ENCODE measurements around the gene NLGN3.
A peak's percentile ranks its signal among the peaks of the same experiment; 100 is the strongest.

Gene NLGN3

DNA sequence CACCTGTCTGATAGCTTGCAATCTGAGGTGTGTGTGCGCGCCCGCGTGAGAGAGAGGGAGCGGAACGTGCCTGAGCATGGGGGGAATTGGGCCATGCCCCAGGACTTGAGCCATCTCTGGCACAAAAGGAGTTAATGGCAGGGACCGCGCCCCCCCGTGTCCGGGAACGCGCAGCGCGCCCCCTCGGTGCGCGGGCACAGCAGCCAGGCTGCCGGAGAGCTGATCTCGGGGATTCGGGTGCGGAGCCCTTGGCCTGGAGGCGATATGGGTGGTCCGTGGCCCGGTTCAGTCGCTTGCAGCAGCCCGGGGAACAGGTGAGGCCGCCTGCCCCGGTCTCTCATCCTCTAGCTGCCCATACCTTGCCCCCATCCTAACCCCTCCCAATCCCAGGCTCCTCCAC is at the start of gene NLGN3:
TSS of gene NLGN3 (plus strand) at position 191 of the 400 bp plus-strand sequence. CDS start 2,909 bp downstream, outside the sequence.
- Histone ChIP-seq H3K27ac (peak within 1 kb of the TSS; percentile 5 to 57), H3K4me3 (peak within 1 kb of the TSS; percentile 65)
- TF ChIP-seq, protein P1, sequence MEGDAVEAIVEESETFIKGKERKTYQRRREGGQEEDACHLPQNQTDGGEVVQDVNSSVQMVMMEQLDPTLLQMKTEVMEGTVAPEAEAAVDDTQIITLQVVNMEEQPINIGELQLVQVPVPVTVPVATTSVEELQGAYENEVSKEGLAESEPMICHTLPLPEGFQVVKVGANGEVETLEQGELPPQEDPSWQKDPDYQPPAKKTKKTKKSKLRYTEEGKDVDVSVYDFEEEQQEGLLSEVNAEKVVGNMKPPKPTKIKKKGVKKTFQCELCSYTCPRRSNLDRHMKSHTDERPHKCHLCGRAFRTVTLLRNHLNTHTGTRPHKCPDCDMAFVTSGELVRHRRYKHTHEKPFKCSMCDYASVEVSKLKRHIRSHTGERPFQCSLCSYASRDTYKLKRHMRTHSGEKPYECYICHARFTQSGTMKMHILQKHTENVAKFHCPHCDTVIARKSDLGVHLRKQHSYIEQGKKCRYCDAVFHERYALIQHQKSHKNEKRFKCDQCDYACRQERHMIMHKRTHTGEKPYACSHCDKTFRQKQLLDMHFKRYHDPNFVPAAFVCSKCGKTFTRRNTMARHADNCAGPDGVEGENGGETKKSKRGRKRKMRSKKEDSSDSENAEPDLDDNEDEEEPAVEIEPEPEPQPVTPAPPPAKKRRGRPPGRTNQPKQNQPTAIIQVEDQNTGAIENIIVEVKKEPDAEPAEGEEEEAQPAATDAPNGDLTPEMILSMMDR (IDR thresholded peaks at IDR 0.05): no peak
- DNase-seq (ENCODE audit: low spot score): no peak

DNA sequence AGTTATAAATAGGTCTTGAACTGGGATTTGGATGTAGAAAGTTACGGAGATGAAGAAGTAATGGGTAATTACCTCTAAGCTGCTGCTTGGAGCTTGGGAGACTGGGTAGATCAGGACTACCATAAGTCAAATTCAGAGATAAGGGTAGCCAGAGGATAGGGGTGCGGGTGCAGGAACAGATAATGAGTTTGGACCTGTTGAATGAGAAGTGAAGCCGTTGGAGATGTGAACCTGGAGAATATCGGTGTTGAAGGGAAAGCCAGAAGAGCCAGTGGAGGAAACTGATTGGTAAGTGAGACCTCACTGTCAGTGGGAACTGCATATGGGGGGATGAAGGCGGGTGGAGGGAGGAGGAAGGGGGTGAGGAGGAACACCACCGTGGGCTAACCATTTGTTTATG is 49.6 kb upstream of the NLGN3 start:
- no peak for DNase-seq (ENCODE audit: low spot score)
- Histone ChIP-seq H3K27ac (no peak overlapping the region), H3K4me3 (peak overlapping the region; percentile 80)
- TF ChIP-seq, protein P1 (IDR thresholded peaks at IDR 0.05): no peak

DNA sequence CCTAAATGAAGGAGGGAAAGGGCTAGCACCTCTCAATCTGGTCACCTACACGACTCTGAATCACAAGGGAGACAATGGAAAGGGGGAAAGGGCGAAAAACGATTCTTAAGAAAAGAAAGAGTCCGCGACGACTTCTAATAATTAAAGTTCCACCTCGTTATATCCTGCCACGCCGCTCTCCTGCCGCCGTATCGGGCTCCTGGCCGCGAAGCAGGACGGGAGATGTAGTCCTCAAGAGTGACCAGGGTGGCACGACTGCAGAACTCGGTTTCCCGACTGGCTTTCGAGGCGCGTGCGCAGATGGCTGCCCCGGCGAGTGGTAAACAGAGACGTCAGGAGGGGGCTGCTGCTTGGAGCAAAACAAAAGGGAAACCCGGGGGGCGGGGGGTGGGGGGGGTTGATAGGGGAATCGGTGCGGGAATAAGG is 49.1 kb upstream of the NLGN3 start, which contains the start of gene FOXO4:
TSS of gene FOXO4 (plus strand) at position 297 of the 426 bp plus-strand sequence. CDS start 678 bp downstream, outside the sequence.
- peak within 1 kb of the TSS; percentile 41 to 83 for H3K27ac ChIP-seq
- DNase-seq (ENCODE audit: low spot score): peak; percentile 91

DNA sequence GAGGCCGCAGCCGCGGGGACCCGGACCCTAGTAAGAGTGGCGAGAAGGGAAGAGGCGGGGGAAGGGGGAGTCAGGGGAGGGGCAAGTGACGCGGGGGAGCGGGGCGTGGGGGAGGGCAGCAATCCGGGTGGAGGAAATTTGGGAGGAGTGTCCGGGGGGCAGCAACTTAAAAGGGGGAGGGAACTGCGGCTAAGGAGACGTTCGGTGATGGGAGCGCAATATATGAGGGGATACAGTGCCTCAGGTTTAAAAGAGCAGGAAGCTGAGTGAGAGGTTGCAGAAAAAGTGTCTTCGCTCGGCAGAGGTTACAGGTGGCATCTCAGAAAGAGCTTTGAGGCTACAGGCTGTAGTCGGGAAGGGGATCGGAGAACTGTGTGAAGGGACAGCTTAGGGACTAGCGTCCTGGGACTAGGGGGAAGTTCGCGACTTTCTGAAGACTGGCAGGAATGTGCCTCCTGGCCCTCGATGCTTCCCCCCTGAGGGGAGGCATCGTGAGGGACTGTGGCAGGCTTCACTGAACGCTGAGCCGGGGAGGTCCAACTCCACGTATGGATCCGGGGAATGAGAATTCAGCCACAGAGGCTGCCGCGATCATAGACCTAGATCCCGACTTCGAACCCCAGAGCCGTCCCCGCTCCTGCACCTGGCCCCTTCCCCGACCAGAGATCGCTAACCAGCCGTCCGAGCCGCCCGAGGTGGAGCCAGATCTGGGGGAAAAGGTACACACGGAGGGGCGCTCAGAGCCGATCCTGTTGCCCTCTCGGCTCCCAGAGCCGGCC is 48.5 kb upstream of the NLGN3 start:
- TF ChIP-seq, protein P1 (IDR thresholded peaks at IDR 0.05): no peak
- peak; percentile 80 for DNase-seq (ENCODE audit: low spot score)
- peak overlapping the region; percentile 80 for H3K4me3 ChIP-seq
- H3K27ac ChIP-seq: peak overlapping the region; percentile 41 to 83

More for the DNA sequence above, 49.1 kb upstream of the NLGN3 start, which contains the start of gene FOXO4:
- H3K4me3 ChIP-seq: peak within 1 kb of the TSS; percentile 80
- TF ChIP-seq, protein P1 (IDR thresholded peaks at IDR 0.05): no peak

DNA sequence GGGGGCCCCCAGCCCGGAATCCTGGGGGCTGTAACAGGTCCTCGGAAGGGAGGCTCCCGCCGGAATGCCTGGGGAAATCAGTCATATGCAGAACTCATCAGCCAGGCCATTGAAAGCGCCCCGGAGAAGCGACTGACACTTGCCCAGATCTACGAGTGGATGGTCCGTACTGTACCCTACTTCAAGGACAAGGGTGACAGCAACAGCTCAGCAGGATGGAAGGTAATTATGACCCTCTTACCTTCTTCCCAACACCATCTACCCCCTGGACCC is 47.9 kb upstream of the NLGN3 start:
- Histone ChIP-seq H3K27ac (no peak overlapping the region), H3K4me3 (peak overlapping the region; percentile 80)
- DNase-seq (ENCODE audit: low spot score): no peak
- TF ChIP-seq, protein P1 (IDR thresholded peaks at IDR 0.05): no peak

DNA sequence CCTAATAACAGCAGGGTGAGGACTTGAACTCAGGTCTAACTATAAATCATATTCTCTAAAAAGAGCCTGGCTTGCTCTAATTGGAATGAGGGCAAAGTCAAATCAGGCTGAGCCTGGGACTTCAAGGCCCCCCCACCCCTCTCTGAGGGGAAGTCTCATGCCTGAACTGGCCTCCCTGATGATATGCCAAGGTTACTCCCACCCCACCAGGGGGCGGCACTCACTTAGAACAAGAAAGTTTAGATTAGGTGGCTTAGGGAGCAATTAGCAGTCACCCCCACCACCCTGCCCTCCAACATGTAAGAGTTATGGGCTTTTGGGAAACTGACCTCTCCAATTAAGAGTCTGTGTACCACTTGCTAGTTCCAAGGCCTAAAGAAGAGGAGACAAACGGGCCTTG is 46.3 kb upstream of the NLGN3 start:
- no peak overlapping the region for H3K4me3 ChIP-seq
- no peak overlapping the region for H3K27ac ChIP-seq
- no peak for DNase-seq (ENCODE audit: low spot score)
- TF ChIP-seq, protein P1 (IDR thresholded peaks at IDR 0.05): peak; percentile 22

DNA sequence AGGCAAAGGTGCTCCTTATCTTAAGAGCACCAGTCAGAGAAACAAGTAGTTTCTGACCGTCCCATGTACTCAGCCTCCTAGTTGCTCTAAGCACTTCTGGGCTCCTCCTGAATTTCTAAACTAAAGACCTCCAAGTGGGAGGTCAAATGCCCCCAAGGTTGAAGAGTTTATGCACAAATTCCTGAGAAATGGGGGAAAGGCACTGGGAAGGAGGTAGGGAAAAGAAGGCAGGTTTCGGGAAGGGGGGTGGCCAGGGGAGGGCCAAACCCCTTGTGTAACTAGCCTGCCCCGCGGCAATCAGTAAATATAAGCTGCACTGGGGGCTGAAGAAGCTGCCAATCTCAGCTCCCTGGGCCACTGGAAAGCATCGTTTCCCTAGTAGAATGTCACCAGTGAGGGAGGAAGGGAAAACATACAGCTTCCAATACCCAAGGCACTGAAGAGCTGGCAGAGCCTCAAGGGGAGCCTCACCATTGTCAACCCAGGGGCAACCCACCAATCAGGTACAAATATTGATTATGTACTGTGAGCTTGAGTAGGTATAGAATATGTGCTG is 45.6 kb upstream of the NLGN3 start:
- TF ChIP-seq, protein P1 (IDR thresholded peaks at IDR 0.05): no peak
- Histone ChIP-seq H3K27ac (no peak overlapping the region), H3K4me3 (no peak overlapping the region)
- DNase-seq (ENCODE audit: low spot score): no peak

All from coronary artery (tissue), 2 donors.